MM.1S (cell line): ENCODE measurements around the gene ADM5.

Experiments used
- EZH2phosphoT487 ChIP-seq: fragments of 300-600 bp; sonication (generic); IDR thresholded peaks from 2 replicates; pipeline ENCODE4 v1.6.1; 2018; ENCODE audit warnings: antibody characterized with exemption, low read length
- TF ChIP-seq, protein P1 (sequence below): fragments of 300-600 bp; sonication (generic); IDR thresholded peaks from 2 replicates; pipeline ENCODE4 v1.5.1; 2016; ENCODE audit warnings: antibody characterized with exemption, low read length, mixed read lengths

DNA sequence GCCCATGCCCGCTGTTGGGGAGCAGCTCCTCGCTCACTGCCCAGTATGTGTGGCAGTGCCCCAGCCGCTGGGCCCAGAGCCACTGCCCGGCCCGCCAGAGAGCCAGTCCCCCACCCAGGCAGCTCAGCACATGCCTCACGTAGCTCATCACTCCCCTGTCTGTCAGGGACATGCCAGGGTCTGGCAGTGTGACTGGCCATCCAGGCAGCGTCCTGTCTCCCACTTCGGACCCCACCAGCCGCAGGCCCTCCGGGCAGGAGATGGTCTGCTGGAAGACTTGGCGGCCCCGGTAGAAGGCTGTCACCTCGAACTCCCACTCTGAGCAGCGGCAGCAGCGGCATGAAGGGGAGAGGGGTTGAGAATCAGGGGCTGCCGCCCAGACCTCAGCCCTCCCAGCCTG is 27.4 kb upstream of the ADM5 start:
- TF ChIP-seq EZH2phosphoT487 = no peak
- TF ChIP-seq, protein P1, sequence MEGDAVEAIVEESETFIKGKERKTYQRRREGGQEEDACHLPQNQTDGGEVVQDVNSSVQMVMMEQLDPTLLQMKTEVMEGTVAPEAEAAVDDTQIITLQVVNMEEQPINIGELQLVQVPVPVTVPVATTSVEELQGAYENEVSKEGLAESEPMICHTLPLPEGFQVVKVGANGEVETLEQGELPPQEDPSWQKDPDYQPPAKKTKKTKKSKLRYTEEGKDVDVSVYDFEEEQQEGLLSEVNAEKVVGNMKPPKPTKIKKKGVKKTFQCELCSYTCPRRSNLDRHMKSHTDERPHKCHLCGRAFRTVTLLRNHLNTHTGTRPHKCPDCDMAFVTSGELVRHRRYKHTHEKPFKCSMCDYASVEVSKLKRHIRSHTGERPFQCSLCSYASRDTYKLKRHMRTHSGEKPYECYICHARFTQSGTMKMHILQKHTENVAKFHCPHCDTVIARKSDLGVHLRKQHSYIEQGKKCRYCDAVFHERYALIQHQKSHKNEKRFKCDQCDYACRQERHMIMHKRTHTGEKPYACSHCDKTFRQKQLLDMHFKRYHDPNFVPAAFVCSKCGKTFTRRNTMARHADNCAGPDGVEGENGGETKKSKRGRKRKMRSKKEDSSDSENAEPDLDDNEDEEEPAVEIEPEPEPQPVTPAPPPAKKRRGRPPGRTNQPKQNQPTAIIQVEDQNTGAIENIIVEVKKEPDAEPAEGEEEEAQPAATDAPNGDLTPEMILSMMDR = no peak
